BLaER1 (cell line): Measurements from ENCODE around the gene IQCC.

Source experiments
- H3K27ac ChIP-seq: shearing (Covaris generic); formaldehyde crosslinking; 2 replicates; pipeline ENCODE4 v1.8.1; 2022
- H3K27me3 ChIP-seq: shearing (Covaris generic); formaldehyde crosslinking; 2 replicates; pipeline ENCODE4 v1.8.1; 2022
- H3K36me3 ChIP-seq: shearing (Covaris generic); formaldehyde crosslinking; 2 replicates; pipeline ENCODE4 v1.8.1; 2022
- H3K4me1 ChIP-seq: shearing (Covaris generic); formaldehyde crosslinking; 2 replicates; pipeline ENCODE4 v1.8.1; 2022
- H3K4me2 ChIP-seq: shearing (Covaris generic); formaldehyde crosslinking; 2 replicates; pipeline ENCODE4 v1.8.1; 2022
- H3K4me3 ChIP-seq: shearing (Covaris generic); formaldehyde crosslinking; 2 replicates; pipeline ENCODE4 v1.8.1; 2022
- H3K9ac ChIP-seq: shearing (Covaris generic); formaldehyde crosslinking; 2 replicates; pipeline ENCODE4 v1.8.1; 2022
- H3K9me3 ChIP-seq: shearing (Covaris generic); formaldehyde crosslinking; 2 replicates; pipeline ENCODE4 v1.8.1; 2022
- H4K20me1 ChIP-seq: shearing (Covaris generic); formaldehyde crosslinking; 2 replicates; pipeline ENCODE4 v1.8.1; 2022
- Cebpa-rat ChIP-seq: shearing (Covaris generic); IDR thresholded peaks from 2 replicates; pipeline ENCODE4 v1.8.1; 2022

IQCC gene

GRCh38 chr1:32240140-32240951, 34.9 kb downstream of the IQCC start:
- H3K4me2 ChIP-seq, result peak overlapping the region; percentile 97
- TF ChIP-seq Cebpa-rat, result no peak
- peaks cover 44% of the 10 kb centered on the region for H3K4me1 ChIP-seq
- no peaks in the 10 kb centered on the region for H3K27me3 ChIP-seq
- H3K27ac ChIP-seq, result peak overlapping the region; percentile 36
- H3K36me3 ChIP-seq, result no peaks in the 10 kb centered on the region
- H3K9me3 ChIP-seq, result no peaks in the 10 kb centered on the region
- H3K9ac ChIP-seq, result peak overlapping the region; percentile 74
- H3K4me3 ChIP-seq, result peak overlapping the region; percentile 72
- H4K20me1 ChIP-seq, result no peaks in the 10 kb centered on the region

GRCh38 chr1:32241001-32241763, 35.7 kb downstream of the IQCC start:
- Histone ChIP-seq H3K27ac (peak overlapping the region; percentile 36), H3K4me2 (peak overlapping the region; percentile 97), H3K27me3 (no peaks in the 10 kb centered on the region), H4K20me1 (no peaks in the 10 kb centered on the region), H3K4me1 (peaks cover 52% of the 10 kb centered on the region), H3K36me3 (no peaks in the 10 kb centered on the region), H3K4me3 (peak overlapping the region; percentile 72), H3K9ac (peak overlapping the region; percentile 74), H3K9me3 (no peaks in the 10 kb centered on the region)
- no peak for TF ChIP-seq Cebpa-rat

- Histone ChIP-seq H4K20me1 (no peaks in the 10 kb centered on the region), H3K4me3 (no peak overlapping the region), H3K4me2 (peak overlapping the region; percentile 97), H3K9me3 (no peaks in the 10 kb centered on the region), H3K36me3 (no peaks in the 10 kb centered on the region), H3K4me1 (peaks cover 64% of the 10 kb centered on the region), H3K27me3 (no peaks in the 10 kb centered on the region), H3K9ac (no peak overlapping the region), H3K27ac (0 out of 2 replicates have a peak overlapping the region, but pooled peaks have one; percentile 2)
- TF ChIP-seq Cebpa-rat, result no peak
These were observed 36.9 kb downstream of the IQCC start for GRCh38 chr1:32242341-32242851.

GRCh38 chr1:32246888-32247273, 41.4 kb downstream of the IQCC start, which contains the start of gene FAM167B:
Gene FAM167B (plus strand): TSS chr1:32247222. CDS start chr1:32247422, 200 bp downstream.
- no peaks in the 10 kb centered on the region for H4K20me1 ChIP-seq
- H3K9me3 ChIP-seq, result no peaks in the 10 kb centered on the region
- no peaks in the 10 kb centered on the region for H3K36me3 ChIP-seq
- no peaks in the 10 kb centered on the region for H3K27me3 ChIP-seq
- peaks cover 81% of the 10 kb centered on the region for H3K4me1 ChIP-seq
- no peak within 1 kb of the TSS for H3K4me3 ChIP-seq
- no peak for TF ChIP-seq Cebpa-rat
- peak within 1 kb of the TSS; percentile 97 for H3K27ac ChIP-seq
- peak within 1 kb of the TSS; percentile 98 for H3K4me2 ChIP-seq
- no peak within 1 kb of the TSS; the same call in 1 of the 2 replicates for H3K9ac ChIP-seq

- H3K9ac ChIP-seq, result no peak overlapping the region
- H4K20me1 ChIP-seq, result no peaks in the 10 kb centered on the region
- no peaks in the 10 kb centered on the region for H3K9me3 ChIP-seq
- peaks cover 81% of the 10 kb centered on the region for H3K4me1 ChIP-seq
- TF ChIP-seq Cebpa-rat, result no peak
- H3K36me3 ChIP-seq, result no peaks in the 10 kb centered on the region
- H3K4me3 ChIP-seq, result no peak overlapping the region
- H3K27me3 ChIP-seq, result no peaks in the 10 kb centered on the region
- H3K4me2 ChIP-seq, result peak overlapping the region; percentile 98
- H3K27ac ChIP-seq, result peak overlapping the region; percentile 97; the same call in 1 of the 2 replicates
These were observed 42.0 kb downstream of the IQCC start for GRCh38 chr1:32247452-32247851.

- Histone ChIP-seq H3K27ac (peak overlapping the region; percentile 97), H3K4me2 (peak overlapping the region; percentile 98), H3K4me1 (peaks cover 81% of the 10 kb centered on the region), H3K27me3 (no peaks in the 10 kb centered on the region), H4K20me1 (no peaks in the 10 kb centered on the region), H3K4me3 (peak overlapping the region; percentile 36; the same call in 1 of the 2 replicates), H3K9me3 (no peaks in the 10 kb centered on the region), H3K36me3 (no peaks in the 10 kb centered on the region), H3K9ac (peak overlapping the region; percentile 91; the same call in 1 of the 2 replicates)
- no peak for TF ChIP-seq Cebpa-rat
These were observed 42.8 kb downstream of the IQCC start for GRCh38 chr1:32247983-32248889.

- no peaks in the 10 kb centered on the region for H4K20me1 ChIP-seq
- H3K4me2 ChIP-seq, result peak overlapping the region; percentile 98
- H3K27me3 ChIP-seq, result no peaks in the 10 kb centered on the region
- H3K27ac ChIP-seq, result peak overlapping the region; percentile 97
- H3K4me3 ChIP-seq, result peak overlapping the region; percentile 56; the same call in 1 of the 2 replicates
- no peaks in the 10 kb centered on the region for H3K9me3 ChIP-seq
- H3K9ac ChIP-seq, result peak overlapping the region; percentile 91
- no peak for TF ChIP-seq Cebpa-rat
- no peaks in the 10 kb centered on the region for H3K36me3 ChIP-seq
- peaks cover 98% of the 10 kb centered on the region for H3K4me1 ChIP-seq
These were observed 44.5 kb downstream of the IQCC start for GRCh38 chr1:32249831-32250525.

- peak within 1 kb of the TSS; percentile 97 for H3K27ac ChIP-seq
- H3K27me3 ChIP-seq, result no peaks in the 10 kb centered on the region
- no peaks in the 10 kb centered on the region for H3K36me3 ChIP-seq
- H3K9me3 ChIP-seq, result no peaks in the 10 kb centered on the region
- no peak for TF ChIP-seq Cebpa-rat
- H3K4me3 ChIP-seq, result peak within 1 kb of the TSS; percentile 56
- peaks cover 99% of the 10 kb centered on the region for H3K4me1 ChIP-seq
- H3K9ac ChIP-seq, result peak within 1 kb of the TSS; percentile 91
- H3K4me2 ChIP-seq, result peak within 1 kb of the TSS; percentile 98
- H4K20me1 ChIP-seq, result no peaks in the 10 kb centered on the region
These were observed 45.6 kb downstream of the IQCC start, which contains the start of gene LCK for GRCh38 chr1:32250893-32251716. Gene LCK (plus strand): TSS chr1:32251265. CDS start chr1:32274330, 23,065 bp downstream.
